ENCODE results near the gene ATMIN. TPM values are rescaled to one million over a fixed set of nuclear protein-coding genes. Genes with fewer than 3 reads are reported as not detected.

ATMIN gene
- total RNA-seq, 1 experiment from 2014 or later, result 28.4 TPM

GRCh38 chr16:81004646-81005353 lies 30.8 kb upstream of the ATMIN start:
- CTCF ChIA-PET, result interaction anchor here (0.8 to 1.2 kb wide), 2 partner anchors 72 to 887 kb away, joined by 3 to 4 read pairs; partner anchors contain the start of gene C16orf46
- H3K4me1 ChIP-seq (ENCODE audit: control insufficient read depth, insufficient read depth, low read length), result peaks cover 8% of the 10 kb centered on the region
- BruUV-seq (replicated peaks), result no TSS peak
- H3K36me3 ChIP-seq (ENCODE audit: control insufficient read depth, insufficient read depth, low read length), result peaks cover 8% of the 10 kb centered on the region; the same call in 1 of the 2 replicates
- no peaks in the 10 kb centered on the region for H3K9me3 ChIP-seq (ENCODE audit: control insufficient read depth, insufficient read depth, low read depth, low read length)
- H3K27me3 ChIP-seq (ENCODE audit: control insufficient read depth, insufficient read depth, low read length), result no peaks in the 10 kb centered on the region
- peak overlapping the region; percentile 88 for H3K27ac ChIP-seq (ENCODE audit: low read length)
- DNase-seq (ENCODE audit: low read depth, low spot score) (no peak), ATAC-seq (no peak)
- in situ Hi-C loops (cut with HindIII; ENCODE audit: low pct_unique_long_range_greater_than_20kb, low sequenced_read_pairs) (no loop called here), intact Hi-C loops (cut with micrococcal nuclease; ENCODE audit: unreplicated experiment) (loop anchor here (10.0 kb wide), 1 partner anchor 730 kb away; no protein-coding TSS in a partner anchor)
- peak overlapping the region; percentile 84 to 88 for H3K4me3 ChIP-seq (ENCODE audit: low read depth in 2 of 2, low read length in 2 of 2)
- POLR2A ChIA-PET, result interaction anchor here (0.6 kb wide), 1 partner anchor 13 kb away, joined by 8 read pairs; no protein-coding TSS in a partner anchor
- TF ChIP-seq CTCF (IDR thresholded peaks at IDR 0.05) (peak; percentile 68), REST (IDR thresholded peaks at IDR 0.05; ENCODE audit: insufficient read depth in 1 of 2, low read depth in 2 of 2, low read length in 1 of 2) (no peak)

GRCh38 chr16:81005610-81006161 lies 30.0 kb upstream of the ATMIN start:
- H3K9me3 ChIP-seq (ENCODE audit: control insufficient read depth, insufficient read depth, low read depth, low read length), result no peaks in the 10 kb centered on the region
- peaks cover 8% of the 10 kb centered on the region for H3K4me1 ChIP-seq (ENCODE audit: control insufficient read depth, insufficient read depth, low read length)
- CTCF ChIA-PET, result interaction anchor here (0.5 kb wide), 1 partner anchor 12 kb away, joined by 3 read pairs; no protein-coding TSS in a partner anchor
- H3K4me3 ChIP-seq (ENCODE audit: low read depth in 2 of 2, low read length in 2 of 2), result peak overlapping the region; percentile 84 to 88
- H3K27me3 ChIP-seq (ENCODE audit: control insufficient read depth, insufficient read depth, low read length), result no peaks in the 10 kb centered on the region
- H3K27ac ChIP-seq (ENCODE audit: low read length), result peak overlapping the region; percentile 88
- intact Hi-C loops (cut with micrococcal nuclease; ENCODE audit: unreplicated experiment) (loop anchor here (10.0 kb wide), 1 partner anchor 729 kb away; no protein-coding TSS in a partner anchor), in situ Hi-C loops (cut with HindIII; ENCODE audit: low pct_unique_long_range_greater_than_20kb, low sequenced_read_pairs) (no loop called here)
- ATAC-seq, result no peak
- no peak for DNase-seq (ENCODE audit: low read depth, low spot score)
- BruUV-seq (replicated peaks), result TSS peak; percentile 65
- TF ChIP-seq REST (IDR thresholded peaks at IDR 0.05; ENCODE audit: insufficient read depth in 1 of 2, low read depth in 2 of 2, low read length in 1 of 2) (no peak), SIN3A (IDR thresholded peaks at IDR 0.05; ENCODE audit: borderline replicate concordance, insufficient read depth, low read depth, low read length) (no peak), CTCF (IDR thresholded peaks at IDR 0.05) (no peak), TCF7L2 (IDR thresholded peaks at IDR 0.05; ENCODE audit: low read depth, low read length) (no peak), POLR2AphosphoS5 (IDR thresholded peaks at IDR 0.05; ENCODE audit: low read depth, low read length) (no peak)
- H3K36me3 ChIP-seq (ENCODE audit: control insufficient read depth, insufficient read depth, low read length), result peaks cover 8% of the 10 kb centered on the region; the same call in 1 of the 2 replicates
- POLR2A ChIA-PET, result no interaction called here

All from Panc1 (cell line).